ENCODE measurements around the gene MRRF.

Gene MRRF

DNA sequence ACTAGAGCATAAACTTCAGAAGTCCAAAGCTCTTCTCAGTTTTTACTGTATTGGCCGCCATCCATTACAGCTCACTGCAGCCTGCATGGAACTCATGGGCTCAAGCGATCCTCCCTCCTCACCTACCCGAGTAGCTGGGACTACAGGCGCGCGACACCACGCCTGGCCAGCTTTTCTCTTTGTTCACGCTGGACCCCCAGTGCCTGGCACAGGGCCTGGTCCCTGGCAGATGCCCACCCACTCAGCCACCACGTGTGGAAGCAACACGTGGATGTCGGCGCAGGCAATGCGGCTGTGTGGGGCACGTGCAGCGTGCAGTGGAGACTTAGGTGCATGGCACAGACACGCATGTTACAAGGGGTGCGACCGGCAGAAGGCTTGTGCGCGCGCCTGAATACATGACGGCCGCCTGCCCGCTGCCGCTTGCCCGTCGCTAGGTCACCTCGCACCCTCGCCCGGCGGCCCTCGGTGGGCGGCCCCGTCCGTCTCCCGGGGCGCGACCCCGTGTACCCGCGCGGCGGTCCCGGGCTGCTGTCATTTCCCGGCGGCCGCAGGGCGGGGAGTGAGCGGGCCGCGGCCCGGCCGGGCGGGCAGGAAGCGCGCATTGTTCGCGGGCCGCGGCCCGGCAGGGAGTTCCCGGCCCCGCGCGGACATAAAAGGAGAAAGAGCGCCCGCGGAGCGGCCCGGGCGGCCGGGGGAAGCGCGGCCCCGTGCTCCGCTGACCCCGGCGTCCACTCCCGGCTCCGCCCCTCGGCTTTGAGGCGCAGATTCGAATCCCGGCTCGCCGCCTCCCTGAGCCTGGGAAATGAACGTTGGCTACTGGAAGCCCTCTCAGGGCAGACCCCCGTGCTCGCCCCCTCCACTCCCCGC, 82.0 kb downstream of the MRRF start:
- TF ChIP-seq, protein P1, sequence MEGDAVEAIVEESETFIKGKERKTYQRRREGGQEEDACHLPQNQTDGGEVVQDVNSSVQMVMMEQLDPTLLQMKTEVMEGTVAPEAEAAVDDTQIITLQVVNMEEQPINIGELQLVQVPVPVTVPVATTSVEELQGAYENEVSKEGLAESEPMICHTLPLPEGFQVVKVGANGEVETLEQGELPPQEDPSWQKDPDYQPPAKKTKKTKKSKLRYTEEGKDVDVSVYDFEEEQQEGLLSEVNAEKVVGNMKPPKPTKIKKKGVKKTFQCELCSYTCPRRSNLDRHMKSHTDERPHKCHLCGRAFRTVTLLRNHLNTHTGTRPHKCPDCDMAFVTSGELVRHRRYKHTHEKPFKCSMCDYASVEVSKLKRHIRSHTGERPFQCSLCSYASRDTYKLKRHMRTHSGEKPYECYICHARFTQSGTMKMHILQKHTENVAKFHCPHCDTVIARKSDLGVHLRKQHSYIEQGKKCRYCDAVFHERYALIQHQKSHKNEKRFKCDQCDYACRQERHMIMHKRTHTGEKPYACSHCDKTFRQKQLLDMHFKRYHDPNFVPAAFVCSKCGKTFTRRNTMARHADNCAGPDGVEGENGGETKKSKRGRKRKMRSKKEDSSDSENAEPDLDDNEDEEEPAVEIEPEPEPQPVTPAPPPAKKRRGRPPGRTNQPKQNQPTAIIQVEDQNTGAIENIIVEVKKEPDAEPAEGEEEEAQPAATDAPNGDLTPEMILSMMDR (IDR thresholded peaks at IDR 0.05) = no peak

DNA sequence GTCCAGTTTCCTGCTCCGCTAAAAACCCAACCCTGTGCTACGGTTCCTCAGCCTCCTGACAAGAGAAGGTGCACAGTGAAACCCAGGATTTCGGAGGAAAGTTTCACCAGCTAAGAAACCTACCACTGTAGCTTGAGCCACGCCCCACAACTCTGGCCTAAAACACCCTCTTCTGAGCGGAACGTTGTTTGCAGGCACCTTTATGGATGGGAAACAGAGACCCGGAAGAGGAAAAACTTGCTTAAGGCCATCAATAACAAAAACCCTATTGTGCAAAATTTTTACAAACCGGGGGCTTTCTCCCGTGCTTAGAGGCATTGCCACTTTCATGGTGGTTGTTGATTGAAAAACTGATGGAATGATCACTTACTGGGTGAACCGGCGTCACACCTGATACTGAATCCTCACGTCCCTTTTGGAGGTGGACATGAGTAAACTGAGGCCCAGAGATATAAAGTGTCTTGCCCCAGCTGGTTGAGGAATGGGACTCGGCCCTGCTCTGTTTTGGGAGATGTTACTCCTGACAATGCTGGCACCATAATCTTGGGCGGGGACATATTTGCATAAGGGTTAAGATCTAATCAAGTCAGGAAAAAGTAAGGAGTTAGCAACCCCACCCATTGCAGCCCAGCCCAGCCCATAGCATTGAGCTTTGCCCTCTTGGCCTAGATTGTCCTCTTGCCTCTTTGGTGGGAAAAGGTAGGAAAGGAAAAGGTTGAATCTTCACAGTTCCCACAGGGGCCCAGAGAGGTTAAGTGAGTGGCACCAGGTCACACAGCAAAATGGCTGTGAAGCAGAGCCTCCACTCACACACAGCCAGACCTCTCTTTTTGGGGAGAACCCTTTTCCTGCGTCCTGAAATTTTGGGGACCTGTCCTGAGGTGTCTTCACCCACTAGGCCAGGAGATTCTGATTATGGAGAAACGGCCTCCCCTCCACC, 82.9 kb downstream of the MRRF start:
- Mint-ChIP-seq H3K36me3 (ENCODE audit: low read depth) (no peaks in the 10 kb centered on the region), H3K27ac (no peak overlapping the region), H3K4me1 (peaks cover 15% of the 10 kb centered on the region), H3K27me3 (ENCODE audit: low read depth, poor library complexity) (peaks cover 76% of the 10 kb centered on the region), H3K9me3 (no peaks in the 10 kb centered on the region), H3K4me3 (peak overlapping the region; percentile 82)
- DNase-seq = no peak
- TF ChIP-seq, protein P1 (IDR thresholded peaks at IDR 0.05) = no peak

More for the DNA sequence above, 82.0 kb downstream of the MRRF start:
- H3K4me3 Mint-ChIP-seq = peak overlapping the region; percentile 82
- no peak overlapping the region for H3K27ac Mint-ChIP-seq
- no peaks in the 10 kb centered on the region for H3K36me3 Mint-ChIP-seq (ENCODE audit: low read depth)
- peaks cover 15% of the 10 kb centered on the region for H3K4me1 Mint-ChIP-seq
- peak; percentile 64 for DNase-seq
- peaks cover 81% of the 10 kb centered on the region for H3K27me3 Mint-ChIP-seq (ENCODE audit: low read depth, poor library complexity)
- no peaks in the 10 kb centered on the region for H3K9me3 Mint-ChIP-seq

DNA sequence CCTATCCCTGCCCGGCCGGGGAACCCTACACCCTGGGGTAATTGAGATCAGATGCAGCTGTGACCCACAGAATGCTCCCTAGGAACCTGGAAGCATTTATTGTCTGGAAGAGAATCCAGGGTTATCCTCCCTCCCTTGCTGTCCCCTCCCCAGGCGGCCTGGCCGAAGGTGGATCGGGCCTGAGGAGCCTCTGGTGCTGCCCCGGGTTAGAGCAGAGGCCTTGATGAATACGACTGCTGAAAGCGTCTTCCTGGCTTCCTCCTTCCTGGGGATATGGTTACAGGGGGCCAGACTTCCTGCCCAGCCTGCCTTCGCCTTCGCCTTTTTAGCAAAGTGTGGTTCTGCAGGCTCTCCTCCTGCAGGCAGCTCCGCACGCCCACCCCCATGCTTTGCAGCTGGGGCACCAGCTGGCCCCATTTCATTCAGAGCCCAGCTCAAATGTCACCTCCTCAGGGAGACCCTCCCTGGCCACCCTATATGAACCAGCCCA, 83.7 kb downstream of the MRRF start:
- Mint-ChIP-seq H3K27ac (no peak overlapping the region), H3K36me3 (ENCODE audit: low read depth) (no peaks in the 10 kb centered on the region), H3K27me3 (ENCODE audit: low read depth, poor library complexity) (peaks cover 78% of the 10 kb centered on the region), H3K4me3 (peak overlapping the region; percentile 82), H3K4me1 (peaks cover 15% of the 10 kb centered on the region), H3K9me3 (no peaks in the 10 kb centered on the region)
- no peak for DNase-seq
- TF ChIP-seq, protein P1 (IDR thresholded peaks at IDR 0.05) = no peak

DNA sequence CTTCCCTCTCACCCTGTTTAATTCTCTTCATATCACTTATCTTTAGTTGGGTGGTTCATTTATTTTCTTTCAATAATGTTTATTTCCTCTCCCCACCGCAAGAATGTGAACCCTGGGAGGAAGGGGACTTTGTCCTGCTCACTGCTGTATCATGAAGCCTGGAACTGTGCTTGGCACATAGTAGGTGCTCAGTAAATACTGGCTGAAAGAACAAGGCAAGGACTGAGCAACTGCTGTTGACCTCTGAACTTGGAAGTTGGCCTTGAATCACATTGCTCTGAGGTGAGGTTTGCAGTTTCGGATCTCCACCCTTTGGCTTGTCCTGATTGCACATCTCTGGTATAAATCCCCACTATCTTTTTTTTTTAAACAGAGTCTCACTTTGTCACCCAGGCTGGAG, 84.1 kb downstream of the MRRF start:
- H3K4me3 Mint-ChIP-seq = peak overlapping the region; percentile 82
- H3K27ac Mint-ChIP-seq = no peak overlapping the region
- TF ChIP-seq, protein P1 (IDR thresholded peaks at IDR 0.05) = no peak
- DNase-seq = no peak
- no peaks in the 10 kb centered on the region for H3K9me3 Mint-ChIP-seq
- no peaks in the 10 kb centered on the region for H3K36me3 Mint-ChIP-seq (ENCODE audit: low read depth)
- H3K27me3 Mint-ChIP-seq (ENCODE audit: low read depth, poor library complexity) = peaks cover 80% of the 10 kb centered on the region
- H3K4me1 Mint-ChIP-seq = peaks cover 15% of the 10 kb centered on the region

DNA sequence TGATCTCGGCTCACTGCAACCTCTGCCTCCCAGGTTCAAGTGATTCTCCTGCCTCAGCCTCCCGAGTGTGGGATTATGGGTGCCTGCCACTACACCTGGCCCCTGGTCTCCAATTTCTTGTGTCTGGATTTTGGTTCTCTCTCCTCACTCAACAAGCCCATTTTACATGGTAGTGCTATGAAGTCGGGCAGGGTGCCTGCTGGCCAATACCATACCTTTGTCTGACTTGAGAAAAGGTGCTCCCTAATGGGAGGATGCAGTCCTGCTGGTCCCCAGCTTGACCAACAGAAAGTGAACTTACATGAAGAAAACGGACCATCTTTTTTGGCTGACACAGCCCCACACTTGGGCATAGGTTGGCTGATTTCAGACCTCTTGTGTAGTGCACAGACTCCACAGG, 84.5 kb downstream of the MRRF start:
- DNase-seq = no peak
- TF ChIP-seq, protein P1 (IDR thresholded peaks at IDR 0.05) = no peak
- H3K27ac Mint-ChIP-seq = no peak overlapping the region
- H3K36me3 Mint-ChIP-seq (ENCODE audit: low read depth) = no peaks in the 10 kb centered on the region
- no peak overlapping the region for H3K4me3 Mint-ChIP-seq
- H3K4me1 Mint-ChIP-seq = peaks cover 15% of the 10 kb centered on the region
- no peaks in the 10 kb centered on the region for H3K9me3 Mint-ChIP-seq
- H3K27me3 Mint-ChIP-seq (ENCODE audit: low read depth, poor library complexity) = peaks cover 80% of the 10 kb centered on the region

Data from nephron progenitor cell (in vitro differentiated cells).